Left ventricle myocardium superior (tissue), 1 donor: ENCODE results near the gene PITPNC1. TPM values are rescaled to one million over a fixed set of nuclear protein-coding genes. Genes with fewer than 3 reads are reported as not detected.
"Not testable (repeated sequence)": the region's sequence is repeated elsewhere in the genome, so short reads cannot be mapped to it uniquely, and the experiment has no call there.

ENCODE experiments used
- ATAC-seq: fragments of 200-7000 bp; cut with Tn5 transposase; one replicate; pipeline ENCODE4 v1.9.1; 2020; ENCODE audit warnings: mild to moderate bottlenecking, moderate library complexity
- DNase-seq: peaks from one replicate; pipeline ENCODE4 v3.0.0-alpha.2; 2020
- intact Hi-C: fragments of 100-400 bp; cut with micrococcal nuclease; formaldehyde crosslinking; loops from one replicate; pipeline ENCODE4 v1.11.0; 2022
- microRNA-seq: library from miRNA; unstranded; fragments of <30 nt; microRNA quantifications from one replicate; pipeline ENCODE4 v1.2.0, GENCODE V29; 2020; ENCODE audit warnings: borderline number of aligned reads
- total RNA-seq: library from RNA; stranded (reverse); fragmentation: NEBNext Ultra II Directional; extraction: Animal tissue kit (Norgen Biotek cat#: 25700); gene quantifications from one replicate; pipeline ENCODE4 v1.2.1, GENCODE V29; 2021
- donor health status: DM: no; HTN: yes; CAD: no; lungs with severe emphysema.

The PITPNC1 gene
- total RNA-seq, 1 donor from 2014 or later: 11.0 TPM

DNA sequence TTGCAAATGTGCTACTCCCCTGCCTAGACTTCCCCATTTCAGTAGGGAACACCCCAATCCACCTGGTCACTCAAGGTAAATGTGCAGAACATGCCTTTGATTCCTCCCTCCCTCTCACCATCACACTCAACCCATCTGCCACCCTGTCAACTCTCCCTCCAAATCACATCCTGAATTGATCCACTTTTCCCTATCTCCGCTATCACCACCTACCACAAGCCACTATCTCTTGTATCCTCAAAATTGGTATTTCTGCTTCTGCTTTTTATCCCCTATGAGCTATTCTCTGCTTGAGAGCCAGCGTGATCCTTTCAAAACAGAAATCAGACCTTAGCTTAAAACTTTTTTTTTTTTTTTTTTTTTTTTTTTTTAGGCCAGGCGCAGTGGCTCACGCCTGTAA, 335.3 kb downstream of the PITPNC1 start:
- intact Hi-C loops: no loop called here
- DNase-seq: no peak
- no peak for ATAC-seq

DNA sequence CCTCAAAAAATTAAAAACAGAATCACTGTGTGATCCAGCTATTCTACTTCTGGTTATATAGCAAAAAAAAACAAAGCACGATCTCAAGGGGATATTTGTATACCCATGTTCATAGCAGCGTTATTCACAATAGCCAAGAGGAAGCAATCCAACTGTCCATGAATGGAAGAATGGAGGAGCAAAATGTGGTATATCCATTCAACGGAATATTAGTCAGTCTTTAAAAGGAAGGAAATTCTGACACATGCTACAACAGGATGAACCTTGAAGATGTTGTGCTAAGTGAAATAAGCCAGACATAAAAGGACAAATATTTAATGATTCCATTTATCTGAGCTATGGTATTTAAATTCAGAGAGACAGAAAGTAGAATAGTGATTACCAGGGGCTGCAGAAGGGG, 336.1 kb downstream of the PITPNC1 start:
- intact Hi-C loops: no loop called here
- DNase-seq (no peak), ATAC-seq (no peak)

DNA sequence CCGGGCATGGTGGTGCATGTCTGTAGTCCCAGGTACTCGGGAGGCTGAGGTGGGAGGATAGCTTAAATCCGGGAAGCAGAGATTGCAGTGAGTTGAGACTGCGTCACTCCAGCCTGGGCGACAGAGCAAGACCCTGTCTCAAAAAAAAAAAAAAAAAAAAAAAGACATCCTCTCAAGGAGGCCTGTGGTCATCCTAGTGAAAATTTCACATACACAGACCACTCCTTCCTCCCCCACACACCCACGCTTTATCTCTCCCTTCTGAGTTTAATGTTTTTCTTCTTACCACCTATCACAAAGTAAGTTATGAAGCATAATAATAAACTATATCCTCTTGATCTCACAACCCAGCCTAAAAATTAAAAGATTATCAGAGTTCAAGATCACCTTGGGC, 339.3 kb downstream of the PITPNC1 start:
- intact Hi-C loops: no loop called here
- ATAC-seq (no peak), DNase-seq (no peak)

DNA sequence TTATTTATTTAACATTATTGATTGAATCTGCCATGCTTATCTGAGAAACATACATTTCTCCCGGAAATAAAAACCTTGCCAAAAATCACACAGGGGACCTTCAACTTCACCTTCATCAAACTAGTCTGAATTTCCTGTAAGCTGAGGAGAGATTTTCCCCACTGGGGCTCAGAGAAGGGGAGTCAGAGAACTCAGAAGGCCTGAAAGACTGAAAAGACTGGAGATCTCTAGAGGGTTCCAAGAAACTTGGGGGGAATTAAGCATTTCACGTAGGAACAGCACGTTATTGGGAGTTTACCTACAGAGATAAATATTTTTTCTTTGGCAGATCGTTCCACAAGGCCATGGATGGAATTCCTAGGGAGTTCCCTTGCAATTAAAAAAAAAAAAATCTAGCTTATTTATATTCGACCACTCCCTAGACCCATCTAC, 340.1 kb downstream of the PITPNC1 start:
- intact Hi-C loops: no loop called here
- no peak for ATAC-seq
- DNase-seq: no peak

DNA sequence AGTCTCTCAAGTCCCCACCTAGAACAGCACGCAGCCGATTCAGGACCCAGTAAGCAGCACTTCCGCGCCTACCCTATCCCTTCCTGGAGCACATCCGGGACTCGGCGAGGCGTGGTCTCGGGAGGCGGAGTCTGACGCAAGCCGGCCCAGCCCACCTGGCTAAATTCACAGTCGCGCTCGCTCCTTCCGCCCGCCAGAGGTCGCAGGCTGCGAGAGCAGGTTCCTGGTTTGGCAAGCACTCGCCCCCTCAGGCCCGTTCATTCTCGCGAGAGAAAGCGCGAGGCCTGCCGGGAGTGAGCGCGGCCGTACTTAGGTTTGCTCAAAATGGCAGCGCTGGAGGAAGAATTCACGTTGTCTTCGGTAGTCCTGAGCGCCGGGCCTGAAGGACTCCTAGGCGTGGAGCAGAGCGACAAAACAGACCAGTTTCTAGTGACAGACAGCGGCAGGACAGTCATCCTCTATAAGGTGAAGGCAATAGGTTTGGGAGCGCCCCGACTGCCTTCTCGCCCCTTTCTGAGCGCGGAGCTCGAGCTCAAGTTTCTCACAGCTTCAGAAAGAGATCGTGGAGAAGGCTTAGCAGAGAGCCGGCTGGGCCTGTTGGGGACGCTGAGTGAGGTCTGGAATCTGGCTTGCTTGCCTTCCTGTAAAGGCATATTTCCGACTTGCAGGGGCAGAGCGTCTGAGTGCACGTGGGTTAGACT, 340.7 kb downstream of the PITPNC1 start, which contains the start of gene NOL11:
NOL11 (plus strand) TSS at position 313 of the 701 bp plus-strand sequence; CDS start at position 325, 12 bp downstream.
- peak; percentile 99 for ATAC-seq
- intact Hi-C loops: no loop called here

DNA sequence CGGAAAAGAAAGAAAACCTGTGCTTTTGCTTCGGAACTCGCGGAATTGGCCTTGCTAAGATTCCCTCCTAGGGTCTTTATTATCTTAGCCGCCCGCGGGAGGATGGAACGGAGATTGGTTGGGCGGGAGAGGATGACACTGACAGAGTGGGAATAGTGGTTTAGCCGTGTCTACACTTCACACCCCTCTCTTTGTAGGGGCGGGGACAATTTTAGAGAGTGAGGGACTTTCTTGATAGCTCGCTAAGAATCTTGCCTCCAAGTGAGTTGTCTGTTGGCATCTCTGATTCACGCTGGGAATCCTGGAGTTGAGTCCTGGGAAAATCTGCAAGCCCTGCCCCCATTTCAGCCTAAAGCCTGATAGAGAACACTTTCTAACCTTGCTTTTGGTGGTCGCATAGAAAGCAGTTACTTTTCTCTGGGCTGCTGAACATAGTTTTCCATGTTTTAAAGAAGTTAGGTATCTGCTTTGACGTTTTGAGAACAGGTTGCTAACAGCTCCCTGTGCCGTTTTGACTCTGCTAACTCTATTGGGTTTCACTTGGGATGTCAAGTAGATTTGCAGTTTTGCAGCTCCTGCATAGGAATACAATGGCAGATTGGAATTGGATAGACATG, 341.4 kb downstream of the PITPNC1 start:
- DNase-seq (no peak), ATAC-seq (peak; percentile 12)
- intact Hi-C loops: no loop called here

More for the DNA sequence above, 340.7 kb downstream of the PITPNC1 start, which contains the start of gene NOL11:
- DNase-seq: peak; percentile 99

DNA sequence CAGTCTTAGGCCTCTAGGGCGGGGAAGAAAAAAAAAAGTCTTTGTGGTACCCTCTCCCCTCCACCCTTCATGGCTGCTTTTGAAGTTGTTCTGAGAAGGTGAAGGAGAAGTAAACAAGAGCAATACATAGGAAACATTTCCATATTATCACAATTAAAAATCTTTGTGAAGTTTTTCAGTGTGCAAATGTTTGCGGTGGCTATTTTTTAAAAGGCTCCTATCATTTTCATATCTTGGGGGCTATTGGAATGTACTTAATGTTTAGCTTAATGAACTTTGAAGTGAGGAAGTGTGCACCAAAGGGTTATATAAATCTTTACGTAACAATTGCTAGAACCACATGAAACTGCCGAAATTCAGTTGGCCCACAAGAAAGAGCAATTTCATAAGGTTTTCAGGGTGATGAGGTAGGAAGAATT, 348.3 kb downstream of the PITPNC1 start:
- DNase-seq: no peak
- ATAC-seq: no peak
- intact Hi-C loops: no loop called here

DNA sequence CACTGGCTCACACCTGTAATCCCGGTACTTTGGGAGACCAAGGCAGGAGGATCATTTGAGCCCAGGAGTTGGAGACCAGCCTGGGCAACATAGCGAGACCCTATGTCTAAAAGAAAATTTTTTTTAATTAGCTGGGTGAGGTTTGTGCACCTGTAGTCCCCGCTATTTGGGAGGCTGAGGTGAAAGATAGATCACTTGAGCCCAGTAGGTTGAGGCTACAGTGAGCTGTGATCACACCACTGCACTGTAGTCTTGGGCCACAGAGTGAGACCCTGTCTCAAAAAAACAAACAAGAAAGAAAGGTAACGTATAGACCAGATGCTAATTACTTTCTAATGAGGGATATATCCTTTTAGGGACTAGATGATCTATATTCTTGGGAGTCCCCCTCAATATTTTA, 348.7 kb downstream of the PITPNC1 start:
- DNase-seq (no peak), ATAC-seq (no peak)
- intact Hi-C loops: no loop called here

DNA sequence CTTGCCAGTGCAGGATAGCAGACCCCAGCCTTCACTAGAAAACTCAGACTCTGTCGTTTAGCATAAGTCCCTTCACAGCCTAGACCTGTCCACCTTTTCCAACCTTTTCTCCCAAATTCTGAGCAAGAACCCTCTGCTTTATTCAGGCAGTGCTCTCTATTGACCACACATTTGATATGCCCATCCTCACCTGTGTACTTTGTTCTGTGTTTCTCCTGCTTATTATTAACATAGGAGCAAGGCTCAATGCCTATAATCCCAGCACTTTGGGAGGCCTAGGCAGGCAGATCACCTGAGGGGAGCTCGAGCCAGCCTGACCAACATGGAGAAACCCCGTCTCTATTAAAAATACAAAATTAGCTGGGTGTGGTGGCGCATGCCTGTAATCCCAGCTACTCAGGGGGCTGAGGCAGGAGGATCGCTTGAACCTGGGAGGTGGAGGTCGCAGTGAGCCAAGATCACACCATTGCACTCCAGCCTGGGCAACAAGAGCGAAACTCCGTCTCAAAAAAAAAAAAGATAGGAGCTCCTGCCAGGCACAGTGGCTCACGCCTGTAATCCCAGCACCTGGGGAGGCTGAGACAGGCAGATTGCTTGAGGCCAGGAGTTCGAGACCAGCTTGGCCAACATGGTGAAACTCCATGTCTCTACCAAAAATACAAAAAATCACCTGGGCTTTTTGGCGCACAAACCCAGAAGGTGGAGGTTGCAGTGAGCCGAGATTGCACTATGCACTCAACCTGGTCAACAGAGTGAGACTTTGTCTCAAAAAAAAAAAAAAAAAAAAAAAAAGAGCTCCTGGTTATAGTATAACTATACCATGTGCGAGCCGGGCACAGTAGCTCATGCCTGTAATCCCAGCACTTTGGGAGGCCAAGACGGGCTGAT, 350.3 kb downstream of the PITPNC1 start:
- DNase-seq, intact Hi-C loops, ATAC-seq: not testable (repeated sequence)

DNA sequence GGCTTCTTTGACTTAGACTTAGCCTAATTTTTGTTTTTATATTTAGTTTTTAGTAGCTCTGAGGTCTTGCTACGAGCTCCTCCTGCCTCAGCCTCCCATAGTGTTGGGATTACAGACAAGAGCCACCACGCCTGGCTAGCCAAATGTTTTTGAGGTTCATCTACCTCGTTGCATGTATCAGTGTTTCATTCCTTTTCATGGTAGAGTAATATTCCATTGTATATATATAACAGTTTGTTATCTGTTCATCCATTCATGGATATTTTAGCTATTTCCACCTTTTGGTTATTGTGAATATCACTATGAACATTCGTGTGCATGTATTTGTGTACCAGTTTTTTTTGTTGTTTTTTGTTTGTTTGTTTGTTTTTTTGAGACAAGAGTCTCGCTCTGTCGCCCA, 352.8 kb downstream of the PITPNC1 start:
- ATAC-seq (no peak), DNase-seq (no peak)
- intact Hi-C loops: no loop called here

DNA sequence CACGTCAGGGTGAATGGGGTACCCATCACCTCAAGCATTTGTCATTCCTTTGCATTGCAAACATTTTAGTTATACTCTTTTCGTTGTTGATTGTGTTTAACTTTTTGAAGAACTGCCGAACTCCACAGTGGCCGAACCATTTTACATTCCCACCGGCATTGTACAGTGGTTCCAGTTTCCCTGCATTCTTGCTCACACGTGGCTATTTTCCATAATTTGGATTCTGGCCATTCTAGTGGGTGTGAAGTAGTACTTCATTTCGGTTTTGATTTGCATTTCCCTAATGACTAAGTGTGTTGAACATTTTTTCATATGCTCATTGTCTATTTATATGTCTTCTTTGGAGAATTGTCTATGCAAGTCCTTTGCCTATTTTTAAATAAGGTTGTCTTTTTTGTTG, 353.6 kb downstream of the PITPNC1 start:
- intact Hi-C loops: no loop called here

DNA sequence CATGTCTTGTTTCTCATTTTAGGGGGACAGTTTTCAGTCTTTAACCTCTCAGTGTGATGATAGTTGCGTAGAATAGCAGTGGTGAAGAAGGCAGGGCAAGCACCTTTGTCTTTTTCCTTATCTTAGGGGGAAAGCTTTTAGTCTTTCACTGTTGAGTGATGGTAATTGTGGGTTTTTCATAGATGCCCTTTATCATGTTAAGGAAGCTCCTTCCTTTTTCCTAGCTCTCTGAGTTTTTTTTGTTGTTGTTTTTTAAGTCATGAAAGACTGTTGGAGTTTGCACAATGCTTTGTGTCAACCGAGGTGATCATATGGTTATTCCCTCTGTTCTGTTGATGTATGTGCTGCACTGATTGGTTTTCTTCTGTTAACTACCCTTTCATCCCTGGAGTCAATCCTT, 356.4 kb downstream of the PITPNC1 start:
- no peak for ATAC-seq
- intact Hi-C loops: no loop called here
- DNase-seq: no peak

More for the DNA sequence above, 353.6 kb downstream of the PITPNC1 start:
- ATAC-seq (no peak), DNase-seq (no peak)

DNA sequence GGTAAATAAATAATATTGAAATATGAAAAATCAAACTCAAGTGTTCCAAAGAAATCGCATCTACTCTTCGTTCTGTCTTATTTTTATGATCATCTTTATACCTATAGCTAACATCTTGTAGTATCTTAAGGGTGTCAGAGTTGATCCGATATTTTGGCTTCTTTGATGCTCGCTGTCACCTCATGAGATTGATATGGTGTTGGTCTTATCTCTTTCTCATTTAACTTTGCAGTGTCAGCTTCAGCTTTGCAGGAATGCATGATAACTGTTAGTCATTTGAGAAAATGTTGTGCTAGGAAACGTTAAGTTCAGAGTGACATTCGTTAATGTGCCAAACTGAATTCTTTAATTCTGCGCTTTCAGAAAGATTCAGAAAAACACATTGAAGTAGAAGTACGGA, 360.1 kb downstream of the PITPNC1 start:
- DNase-seq (no peak), ATAC-seq (no peak)
- intact Hi-C loops: no loop called here

DNA sequence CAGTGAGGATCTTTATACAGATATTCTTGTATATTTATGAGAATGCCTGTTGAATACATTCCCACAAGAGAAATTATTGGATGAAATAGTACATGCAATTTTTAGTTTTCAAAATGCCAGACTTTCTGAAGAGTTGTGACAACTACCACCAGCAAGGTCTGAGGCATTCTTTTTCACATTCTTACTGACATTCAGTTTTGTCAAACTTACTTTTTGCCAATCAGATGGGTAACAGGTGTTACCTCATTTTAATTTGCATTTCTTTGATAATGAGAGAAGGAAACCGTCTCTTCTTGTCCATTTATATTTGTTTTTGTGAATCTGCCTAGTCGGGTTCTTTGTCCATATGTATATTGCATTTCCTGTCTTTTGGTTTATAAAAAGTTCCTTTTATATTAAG, 364.9 kb downstream of the PITPNC1 start:
- ATAC-seq (no peak), DNase-seq (no peak)
- intact Hi-C loops: no loop called here

Small RNA genes lying within 50 kb of the gene (microRNA-seq; reads per million reads assigned to microRNA genes)
- gene MIR548AA2: not detected
- not detected for gene MIR548D2

Other genes with a start within 250 kb of the PITPNC1 start
- 35.4 TPM for gene HELZ, start 132.1 kb upstream of the PITPNC1 start, total RNA-seq
- gene PSMD12, start 10.7 kb upstream of the PITPNC1 start, total RNA-seq: 47.0 TPM